ENCODE measurements around the gene CNDP2.
"Not testable (repeated sequence)": the region's sequence is repeated elsewhere in the genome, so short reads cannot be mapped to it uniquely, and the experiment has no call there.

CNDP2 gene

DNA sequence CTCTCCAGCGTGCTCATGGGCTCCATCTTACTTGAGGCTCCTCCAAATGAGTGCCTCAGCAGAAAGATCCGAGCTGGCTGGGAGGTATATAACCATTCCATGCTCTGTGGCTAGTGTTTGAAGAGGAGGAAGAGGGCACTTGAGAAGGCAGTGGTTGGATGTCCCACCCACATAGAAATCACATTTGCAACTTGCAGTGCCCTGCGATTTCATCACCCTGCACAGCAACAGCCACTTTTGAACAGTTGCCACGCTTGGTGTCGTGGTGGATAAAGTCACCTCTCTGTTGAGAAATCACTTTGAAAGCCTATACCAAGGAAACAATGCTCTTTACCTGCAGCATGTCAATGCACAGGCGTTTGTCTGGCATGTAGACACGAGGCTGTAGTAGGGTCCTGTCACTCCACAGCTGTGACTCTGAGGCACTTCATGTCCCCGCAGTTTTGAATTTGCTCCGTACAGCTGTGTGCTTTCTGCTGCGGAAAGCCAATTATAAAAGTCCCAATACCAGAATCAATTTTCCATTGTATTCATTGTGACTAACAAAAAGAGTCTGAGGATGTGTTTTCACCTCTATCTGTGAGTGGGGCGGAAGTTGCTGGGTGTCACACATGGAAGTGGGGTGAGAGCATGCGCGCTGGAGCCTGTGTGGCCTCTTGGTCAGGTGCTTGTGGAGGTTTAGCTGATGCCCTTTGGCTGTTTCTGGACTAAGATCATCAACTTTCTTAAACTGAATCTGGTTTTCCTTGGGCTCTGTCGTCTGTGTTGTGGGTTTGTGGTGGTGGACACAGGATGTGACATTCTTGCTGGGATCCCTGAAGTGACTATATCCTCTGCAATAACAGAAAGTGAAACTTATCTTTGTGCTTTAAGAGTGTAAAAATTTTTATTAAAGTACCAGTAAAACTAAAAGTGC, 2.8 kb downstream of the CNDP2 start:
- Mint-ChIP-seq H3K27ac (peak overlapping the region; percentile 88), H3K4me1 (peaks cover 38% of the 10 kb centered on the region), H3K36me3 (ENCODE audit: low read depth) (peaks cover 56% of the 10 kb centered on the region), H3K27me3 (ENCODE audit: low read depth, poor library complexity) (no peaks in the 10 kb centered on the region), H3K9me3 (no peaks in the 10 kb centered on the region), H3K4me3 (peak overlapping the region; percentile 15)
- TF ChIP-seq, protein P1, sequence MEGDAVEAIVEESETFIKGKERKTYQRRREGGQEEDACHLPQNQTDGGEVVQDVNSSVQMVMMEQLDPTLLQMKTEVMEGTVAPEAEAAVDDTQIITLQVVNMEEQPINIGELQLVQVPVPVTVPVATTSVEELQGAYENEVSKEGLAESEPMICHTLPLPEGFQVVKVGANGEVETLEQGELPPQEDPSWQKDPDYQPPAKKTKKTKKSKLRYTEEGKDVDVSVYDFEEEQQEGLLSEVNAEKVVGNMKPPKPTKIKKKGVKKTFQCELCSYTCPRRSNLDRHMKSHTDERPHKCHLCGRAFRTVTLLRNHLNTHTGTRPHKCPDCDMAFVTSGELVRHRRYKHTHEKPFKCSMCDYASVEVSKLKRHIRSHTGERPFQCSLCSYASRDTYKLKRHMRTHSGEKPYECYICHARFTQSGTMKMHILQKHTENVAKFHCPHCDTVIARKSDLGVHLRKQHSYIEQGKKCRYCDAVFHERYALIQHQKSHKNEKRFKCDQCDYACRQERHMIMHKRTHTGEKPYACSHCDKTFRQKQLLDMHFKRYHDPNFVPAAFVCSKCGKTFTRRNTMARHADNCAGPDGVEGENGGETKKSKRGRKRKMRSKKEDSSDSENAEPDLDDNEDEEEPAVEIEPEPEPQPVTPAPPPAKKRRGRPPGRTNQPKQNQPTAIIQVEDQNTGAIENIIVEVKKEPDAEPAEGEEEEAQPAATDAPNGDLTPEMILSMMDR (IDR thresholded peaks at IDR 0.05) = no peak
- DNase-seq = no peak

DNA sequence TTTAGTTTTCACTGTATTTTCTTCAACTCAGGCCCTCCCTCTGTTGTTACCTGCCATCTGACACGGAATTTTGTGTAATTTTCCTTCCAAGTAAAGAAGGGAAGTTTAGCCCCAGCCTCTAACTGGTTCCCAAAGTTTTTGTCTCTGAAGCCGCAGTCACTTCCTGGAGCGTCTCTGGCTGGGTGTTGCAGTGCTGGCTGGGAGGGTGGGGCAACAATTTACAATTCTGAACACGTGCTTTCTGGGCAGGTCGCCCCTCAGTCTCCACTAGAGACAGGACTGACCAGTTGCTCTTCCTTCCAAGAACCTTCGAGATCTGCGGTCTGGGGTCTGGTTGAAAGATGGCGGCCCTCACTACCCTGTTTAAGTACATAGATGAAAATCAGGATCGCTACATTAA, 3.5 kb downstream of the CNDP2 start:
- Mint-ChIP-seq H3K4me1 (peaks cover 38% of the 10 kb centered on the region), H3K9me3 (no peaks in the 10 kb centered on the region), H3K27me3 (ENCODE audit: low read depth, poor library complexity) (no peaks in the 10 kb centered on the region), H3K36me3 (ENCODE audit: low read depth) (peaks cover 59% of the 10 kb centered on the region), H3K4me3 (no peak overlapping the region), H3K27ac (no peak overlapping the region)
- DNase-seq = no peak
- TF ChIP-seq, protein P1 (IDR thresholded peaks at IDR 0.05) = no peak

DNA sequence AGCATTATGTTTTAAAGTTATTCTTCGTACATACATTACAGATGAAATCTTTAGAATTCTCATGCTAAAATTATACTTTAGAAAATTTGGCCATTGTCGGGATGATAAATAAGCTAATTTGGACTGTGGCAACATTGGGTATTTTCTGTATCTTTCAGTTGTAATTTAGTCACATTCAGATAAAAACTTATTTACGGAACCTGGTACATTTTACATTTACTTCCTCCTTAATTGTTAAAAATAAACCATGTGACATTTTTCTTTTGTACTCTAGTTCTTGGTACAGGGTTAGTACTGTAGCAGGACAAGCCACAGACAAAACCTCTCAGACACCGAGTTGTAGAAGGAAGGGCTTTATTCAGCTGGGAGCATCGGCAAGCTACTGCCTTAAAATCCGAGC, 4.2 kb downstream of the CNDP2 start:
- Mint-ChIP-seq H3K36me3 (ENCODE audit: low read depth) (peaks cover 61% of the 10 kb centered on the region), H3K9me3 (no peaks in the 10 kb centered on the region), H3K4me1 (peaks cover 37% of the 10 kb centered on the region), H3K27me3 (ENCODE audit: low read depth, poor library complexity) (no peaks in the 10 kb centered on the region), H3K4me3 (no peak overlapping the region), H3K27ac (peak overlapping the region; percentile 51)
- TF ChIP-seq, protein P1 (IDR thresholded peaks at IDR 0.05) = no peak
- no peak for DNase-seq

DNA sequence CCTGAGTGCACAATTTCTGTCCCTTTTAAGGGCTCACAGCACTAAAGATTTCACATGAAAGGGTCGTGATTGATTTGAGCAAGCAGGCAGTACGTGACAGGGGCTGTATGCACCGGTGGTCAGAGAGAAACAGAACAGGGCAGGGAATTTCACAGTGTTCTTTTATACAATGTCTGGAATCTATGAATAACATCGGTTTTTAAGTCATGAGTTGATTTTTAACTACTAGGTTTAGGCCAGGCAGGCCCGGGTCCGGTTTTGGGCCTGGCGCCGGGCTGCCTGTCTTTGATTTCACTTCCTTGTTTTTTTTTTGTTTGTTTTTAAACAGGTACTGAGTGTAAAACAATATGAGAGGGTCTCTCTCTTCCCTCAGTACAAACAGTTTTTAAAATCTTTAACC, 4.6 kb downstream of the CNDP2 start:
- peaks cover 61% of the 10 kb centered on the region for H3K36me3 Mint-ChIP-seq (ENCODE audit: low read depth)
- peak overlapping the region; percentile 98 for H3K27ac Mint-ChIP-seq
- DNase-seq; H3K27me3 Mint-ChIP-seq (ENCODE audit: low read depth, poor library complexity); H3K4me3 Mint-ChIP-seq; H3K9me3 Mint-ChIP-seq: not testable (repeated sequence)
- peaks cover 34% of the 10 kb centered on the region for H3K4me1 Mint-ChIP-seq

DNA sequence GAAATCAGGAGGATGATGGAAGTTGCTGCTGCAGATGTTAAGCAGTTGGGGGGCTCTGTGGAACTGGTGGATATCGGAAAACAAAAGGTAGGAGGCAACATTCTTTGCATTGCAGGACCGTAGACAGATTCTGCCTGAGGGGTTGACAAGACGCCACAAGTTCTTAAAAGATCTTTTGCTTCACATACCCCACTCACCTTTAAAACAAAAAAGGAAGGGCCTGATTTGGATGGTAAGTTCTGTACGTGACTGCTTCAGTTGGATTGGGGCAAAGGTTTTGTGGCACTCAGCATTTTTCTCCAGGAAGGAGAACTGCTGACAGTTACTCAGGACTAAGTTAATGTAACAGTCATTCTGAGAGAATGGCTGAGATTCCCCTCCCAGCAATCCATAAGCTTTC, 5.2 kb downstream of the CNDP2 start:
- peak overlapping the region; percentile 98 for H3K27ac Mint-ChIP-seq
- DNase-seq = no peak
- no peaks in the 10 kb centered on the region for H3K27me3 Mint-ChIP-seq (ENCODE audit: low read depth, poor library complexity)
- H3K9me3 Mint-ChIP-seq = no peaks in the 10 kb centered on the region
- H3K4me3 Mint-ChIP-seq = no peak overlapping the region
- peaks cover 34% of the 10 kb centered on the region for H3K4me1 Mint-ChIP-seq
- peaks cover 61% of the 10 kb centered on the region for H3K36me3 Mint-ChIP-seq (ENCODE audit: low read depth)
- TF ChIP-seq, protein P1 (IDR thresholded peaks at IDR 0.05) = no peak

DNA sequence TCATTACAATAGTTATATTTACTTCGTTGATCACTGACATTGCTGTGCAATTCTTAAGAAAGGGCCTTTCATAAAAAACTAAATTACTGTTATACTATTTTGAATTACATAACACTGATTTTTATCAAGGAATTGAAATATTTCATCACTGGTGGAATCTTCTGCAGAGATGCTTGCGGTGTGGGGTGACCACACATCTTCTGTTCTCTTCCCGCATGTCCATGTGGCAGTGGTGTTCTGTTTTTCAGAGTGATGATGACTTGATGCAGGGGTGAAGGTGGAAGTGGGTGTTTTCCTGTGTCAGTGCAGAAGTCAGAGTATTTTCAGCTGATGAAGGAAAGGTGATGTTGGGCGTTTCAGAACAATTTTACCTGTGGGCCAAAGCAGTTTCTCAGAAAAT, 7.0 kb downstream of the CNDP2 start:
- peaks cover 3% of the 10 kb centered on the region for H3K27me3 Mint-ChIP-seq (ENCODE audit: low read depth, poor library complexity)
- no peak overlapping the region for H3K4me3 Mint-ChIP-seq
- H3K9me3 Mint-ChIP-seq = no peaks in the 10 kb centered on the region
- TF ChIP-seq, protein P1 (IDR thresholded peaks at IDR 0.05) = no peak
- peaks cover 68% of the 10 kb centered on the region for H3K36me3 Mint-ChIP-seq (ENCODE audit: low read depth)
- no peak overlapping the region for H3K27ac Mint-ChIP-seq
- no peak for DNase-seq
- peaks cover 19% of the 10 kb centered on the region for H3K4me1 Mint-ChIP-seq
